SK-N-SH (cell line): Measurements from ENCODE around the gene KDM6B. TPM values are rescaled to one million over a fixed set of nuclear protein-coding genes. Genes with fewer than 3 reads are reported as not detected.

Experiments used
- CTCF ChIA-PET: fragments of 300-600, 350-600 bp; formaldehyde crosslinking; extraction: SDS; loops from one replicate; lab custom pipeline; 2021; lab: Yijun Ruan, JAX
- POLR2A ChIA-PET: fragments of 350-600 bp; sonication (Branson Sonifier 250); formaldehyde crosslinking; extraction: SDS; loops from one replicate; lab custom pipeline; 2020; ENCODE audit warnings: antibody characterized with exemption, inconsistent platforms; lab: Yijun Ruan, JAX
- DNase-seq: peaks from one replicate; pipeline ENCODE4 v3.0.0; 2012
- H2AFZ ChIP-seq: fragments of 200-600 bp; sonication (generic); 2 replicates; pipeline ENCODE4 v1.8.1; 2016; ENCODE audit warnings: antibody characterized with exemption, mild to moderate bottlenecking, low read depth
- H3F3A ChIP-seq: fragments of 200-600 bp; sonication (generic); replicated peaks from 2 replicates; pipeline ENCODE3; 2016; ENCODE audit warnings: antibody characterized with exemption, mild to moderate bottlenecking; ENCODE audit not compliant: insufficient read depth
- H3K27ac ChIP-seq, 2 experiments: fragments of 200-500 bp in 1 of 2; fragments of 200-600 bp in 1 of 2; sonication (Bioruptor generic) in 1 of 2; sonication (generic), shearing (Covaris generic) in 1 of 2; 2 replicates each; pipeline versions ENCODE4 v1.5.1 to v1.6.1; 2014 to 2016; ENCODE audit warnings: low read depth in 2 of 2, inconsistent platforms in 1 of 2, low read length in 1 of 2, mild to moderate bottlenecking in 1 of 2, mixed read lengths in 1 of 2
- H3K27me3 ChIP-seq: fragments of 200-600 bp; sonication (generic), shearing (Covaris generic); 2 replicates; pipeline ENCODE4 v1.6.1; 2016; ENCODE audit warnings: mixed run types; ENCODE audit not compliant: insufficient read depth
- H3K36me3 ChIP-seq, 2 experiments: fragments of 200-500 bp in 1 of 2; fragments of 200-600 bp in 1 of 2; sonication (Bioruptor generic) in 1 of 2; sonication (generic) in 1 of 2; replicated peaks in 1 of 2; 2 replicates each; pipeline versions ENCODE3 to v1.5.1; 2014 to 2016; ENCODE audit warnings: low read length in 1 of 2, mild to moderate bottlenecking in 1 of 2; ENCODE audit not compliant: insufficient read depth in 2 of 2, control insufficient read depth in 1 of 2
- H3K4me1 ChIP-seq, 2 experiments: fragments of 200-500 bp in 1 of 2; fragments of 200-600 bp in 1 of 2; sonication (Bioruptor generic) in 1 of 2; sonication (generic), shearing (Covaris generic) in 1 of 2; 2 replicates each; pipeline versions ENCODE4 v1.5.1 to v1.6.1; 2014 to 2016; ENCODE audit warnings: low read depth in 1 of 2, low read length in 1 of 2, mixed run types in 1 of 2; ENCODE audit not compliant: insufficient read depth in 2 of 2, control insufficient read depth in 1 of 2
- H3K4me2 ChIP-seq: fragments of 200-600 bp; sonication (generic), shearing (Covaris generic); 2 replicates; pipeline ENCODE4 v1.6.1; 2017; ENCODE audit warnings: mixed run types
- H3K4me3 ChIP-seq, 2 experiments: fragments of 200-500 bp in 1 of 2; fragments of 200-600 bp in 1 of 2; sonication (Bioruptor generic) in 1 of 2; sonication (generic), shearing (Covaris generic) in 1 of 2; 2 replicates each; pipeline versions ENCODE4 v1.5.1 to v1.8.1; 2014 to 2016; ENCODE audit warnings: low read depth in 2 of 2, inconsistent platforms in 1 of 2, low read length in 1 of 2, mild to moderate bottlenecking in 1 of 2, mixed read lengths in 1 of 2, moderate library complexity in 1 of 2
- H3K79me2 ChIP-seq: fragments of 200-600 bp; sonication (generic); 2 replicates; pipeline ENCODE4 v1.8.1; 2017; ENCODE audit warnings: mild to moderate bottlenecking; ENCODE audit not compliant: insufficient read depth
- H3K9ac ChIP-seq: fragments of 200-600 bp; sonication (generic); 2 replicates; pipeline ENCODE4 v1.6.1; 2017; ENCODE audit warnings: mixed run types
- H3K9me2 ChIP-seq: fragments of 200-600 bp; sonication (generic); 2 replicates; pipeline ENCODE4 v1.6.1; 2017; ENCODE audit warnings: mixed run types
- H3K9me3 ChIP-seq: fragments of 200-600 bp; sonication (generic); 2 replicates; pipeline ENCODE4 v1.6.1; 2017; ENCODE audit warnings: mixed run types, mild to moderate bottlenecking, moderate library complexity
- H4K20me1 ChIP-seq: fragments of 200-600 bp; sonication (generic); 2 replicates; pipeline ENCODE4 v1.6.1; 2017; ENCODE audit warnings: mild to moderate bottlenecking, mixed run types; ENCODE audit not compliant: insufficient read depth
- ELF1 ChIP-seq: IDR thresholded peaks from 2 replicates; pipeline ENCODE4 v1.4.0; 2012
- EP300 ChIP-seq, 2 experiments: IDR thresholded peaks; 2 replicates each; pipeline versions ENCODE4 v1.4.0 to v1.6.1; 2012; ENCODE audit warnings: borderline replicate concordance in 1 of 2, low read depth in 1 of 2, low read length in 1 of 2
- EZH2phosphoT487 ChIP-seq: fragments of 200-600 bp; sonication (generic); IDR thresholded peaks from 2 replicates; pipeline ENCODE4 v1.6.1; 2017; ENCODE audit warnings: low read depth, mixed run types, mild to moderate bottlenecking, antibody characterized with exemption, moderate library complexity, borderline replicate concordance
- GABPA ChIP-seq: IDR thresholded peaks from 2 replicates; pipeline ENCODE4 v1.4.0; 2012; ENCODE audit warnings: low read depth, mild to moderate bottlenecking
- GATA2 ChIP-seq: sonication (generic); formaldehyde crosslinking; IDR thresholded peaks from 2 replicates; pipeline ENCODE4 v1.5.0; 2020; ENCODE audit warnings: mild to moderate bottlenecking, missing genetic modification reagents
- IRF3 ChIP-seq: fragments of 150-350 bp; IDR thresholded peaks from 2 replicates; pipeline ENCODE4 v1.6.1; 2016; ENCODE audit warnings: mild to moderate bottlenecking, low read depth, low read length
- REST ChIP-seq: IDR thresholded peaks from 2 replicates; pipeline ENCODE4 v1.6.1; 2012; ENCODE audit warnings: mild to moderate bottlenecking, low read depth, low read length, moderate library complexity
- SMC3 ChIP-seq: IDR thresholded peaks from 2 replicates; pipeline ENCODE4 v1.6.1; 2012; ENCODE audit warnings: low read depth, low read length, improper control_type of control experiment
- TAF1 ChIP-seq: IDR thresholded peaks from 2 replicates; pipeline ENCODE4 v1.6.1; 2012; ENCODE audit warnings: low read depth, mild to moderate bottlenecking, low read length, moderate library complexity, borderline replicate concordance
- USF2 ChIP-seq: fragments of 150-350 bp; IDR thresholded peaks from 2 replicates; pipeline ENCODE4 v1.6.1; 2017; ENCODE audit warnings: antibody characterized with exemption, low read length, low read depth, borderline replicate concordance
- ZBTB33 ChIP-seq: IDR thresholded peaks from 2 replicates; pipeline ENCODE4 v1.4.0; 2012; ENCODE audit warnings: low read depth, borderline replicate concordance
- WGBS: methylation state at CpG from one replicate; pipeline ENCODE4 v1.1.6; 2017; ENCODE audit warnings: low lambda C conversion rate; 5-methylcytosine and 5-hydroxymethylcytosine counted together
- polyA plus RNA-seq, 3 experiments: library from polyadenylated mRNA; depleted of rRNA; stranded (reverse); fragments of >200 nt; gene quantifications; 2 replicates each; pipeline ENCODE4 v1.2.3, GENCODE V29; 2012

KDM6B gene
- polyA plus RNA-seq, 1 of the 3 experiments (the other 2 are of a cell fraction), result 2.6 TPM

GRCh38 chr17:7798839-7799238, 35.2 kb upstream of the KDM6B start:
- DNase-seq, result no peak
- H3F3A ChIP-seq, result no peaks in the 10 kb centered on the region
- POLR2A ChIA-PET, result no interaction called here
- no peaks in the 10 kb centered on the region for H3K79me2 ChIP-seq
- TF ChIP-seq EZH2phosphoT487, result no peak
- no peak for TF ChIP-seq ELF1
- no peak for TF ChIP-seq EP300 (IDR thresholded peaks at IDR 0.05; ENCODE audit: borderline replicate concordance in 1 of 2, low read depth in 1 of 2, low read length in 1 of 2)
- TF ChIP-seq USF2, result no peak
- TF ChIP-seq IRF3, result no peak
- no peak for TF ChIP-seq GABPA
- no peak for TF ChIP-seq TAF1
- no peak for TF ChIP-seq SMC3
- no peak for TF ChIP-seq REST
- TF ChIP-seq GATA2 (CRISPR knock-in tag), result no peak
- no peak for TF ChIP-seq ZBTB33
- H3K9me2 ChIP-seq, result no peaks in the 10 kb centered on the region
- H3K9me3 ChIP-seq, result no peaks in the 10 kb centered on the region
- no peaks in the 10 kb centered on the region for H3K4me1 ChIP-seq
- H2AFZ ChIP-seq, result no peak overlapping the region
- no peaks in the 10 kb centered on the region for H3K27me3 ChIP-seq
- CTCF ChIA-PET, result no interaction called here
- no peaks in the 10 kb centered on the region for H4K20me1 ChIP-seq
- no peak overlapping the region for H3K27ac ChIP-seq
- H3K9ac ChIP-seq, result no peak overlapping the region
- WGBS, result 70% methylated on average over 13 of the region's 13 CpGs
- H3K4me2 ChIP-seq, result no peak overlapping the region
- H3K36me3 ChIP-seq, result no peaks in the 10 kb centered on the region
- no peak overlapping the region for H3K4me3 ChIP-seq
